Osteoblast (primary cell): ENCODE measurements around the gene OCA2. TPM values are rescaled to one million over a fixed set of nuclear protein-coding genes. Genes with fewer than 3 reads are reported as not detected.

Source experiments
- DNase-seq: peaks from one replicate; pipeline ENCODE4 v3.0.0; 2011; ENCODE audit warnings: low spot score, mixed read lengths; ENCODE audit not compliant: insufficient read length; ENCODE audit errors: missing footprints
- H2AFZ ChIP-seq: 2 replicates; pipeline ENCODE4 v1.6.0; 2011; ENCODE audit warnings: mild to moderate bottlenecking, low read length
- H3K27ac ChIP-seq: 2 replicates; pipeline ENCODE4 v1.5.1; 2011; ENCODE audit warnings: mild to moderate bottlenecking, low read depth, low read length, moderate library complexity
- H3K27me3 ChIP-seq: 2 replicates; pipeline ENCODE4 v1.6.0; 2012; ENCODE audit warnings: mild to moderate bottlenecking, control low read depth, inconsistent platforms, low read length, moderate library complexity; ENCODE audit not compliant: insufficient read depth
- H3K36me3 ChIP-seq: 2 replicates; pipeline ENCODE4 v1.5.1; 2011; ENCODE audit warnings: mild to moderate bottlenecking, low read length, control low read depth, moderate library complexity; ENCODE audit not compliant: insufficient read depth
- H3K4me1 ChIP-seq: 2 replicates; pipeline ENCODE4 v1.5.1; 2011; ENCODE audit warnings: mild to moderate bottlenecking, low read length, control low read depth, moderate library complexity; ENCODE audit not compliant: insufficient read depth
- H3K4me2 ChIP-seq: 2 replicates; pipeline ENCODE4 v1.6.0; 2011; ENCODE audit warnings: mild to moderate bottlenecking, low read length; ENCODE audit not compliant: insufficient read depth
- H3K4me3 ChIP-seq: fragments of 200-600 bp; sonication (generic); 3 replicates; pipeline ENCODE4 v1.5.1; 2012; ENCODE audit warnings: mild to moderate bottlenecking, low read length, inconsistent platforms; ENCODE audit not compliant: insufficient read depth
- H3K79me2 ChIP-seq: 2 replicates; pipeline ENCODE4 v1.6.0; 2012; ENCODE audit warnings: mild to moderate bottlenecking, low read length, control low read depth, inconsistent platforms; ENCODE audit not compliant: insufficient read depth
- H3K9me3 ChIP-seq: 2 replicates; pipeline ENCODE4 v1.5.1; 2011; ENCODE audit warnings: low read depth, low read length, control low read depth
- H4K20me1 ChIP-seq: 2 replicates; pipeline ENCODE4 v1.6.0; 2012; ENCODE audit warnings: mild to moderate bottlenecking, low read length, control low read depth; ENCODE audit not compliant: insufficient read depth
- CTCF ChIP-seq: IDR thresholded peaks from 2 replicates; pipeline ENCODE4 v1.5.1; 2011; ENCODE audit warnings: mild to moderate bottlenecking, low read depth, low read length, moderate library complexity; ENCODE audit errors: extremely low read depth
- total RNA-seq: library from RNA; depleted of rRNA; stranded (reverse); fragments of >200 nt; gene quantifications from 2 replicates; pipeline ENCODE4 v1.2.3, GENCODE V29; 2012

OCA2 gene
- total RNA-seq, 1 donor, result not detected

GRCh38 chr15:27861171-27861570, 237.9 kb downstream of the OCA2 start:
- Histone ChIP-seq H3K4me1 (no peaks in the 10 kb centered on the region), H3K9me3 (no peaks in the 10 kb centered on the region), H3K79me2 (no peaks in the 10 kb centered on the region), H3K36me3 (no peaks in the 10 kb centered on the region), H3K27me3 (no peaks in the 10 kb centered on the region), H2AFZ (no peak overlapping the region), H4K20me1 (no peaks in the 10 kb centered on the region), H3K27ac (no peak overlapping the region), H3K4me2 (no peak overlapping the region), H3K4me3 (no peak overlapping the region)
- TF ChIP-seq CTCF, result no peak
- no peak for DNase-seq

- Histone ChIP-seq H3K4me1 (no peaks in the 10 kb centered on the region), H3K4me3 (no peak overlapping the region), H3K4me2 (no peak overlapping the region), H4K20me1 (no peaks in the 10 kb centered on the region), H3K27ac (no peak overlapping the region), H3K9me3 (no peaks in the 10 kb centered on the region), H3K36me3 (no peaks in the 10 kb centered on the region), H3K79me2 (no peaks in the 10 kb centered on the region), H2AFZ (no peak overlapping the region), H3K27me3 (no peaks in the 10 kb centered on the region)
- DNase-seq, result no peak
- TF ChIP-seq CTCF, result no peak
Observed at GRCh38 chr15:27855137-27855536, 244.0 kb downstream of the OCA2 start.

GRCh38 chr15:27854601-27855000, 244.5 kb downstream of the OCA2 start:
- no peak for DNase-seq
- Histone ChIP-seq H3K36me3 (no peaks in the 10 kb centered on the region), H2AFZ (no peak overlapping the region), H3K27ac (no peak overlapping the region), H3K4me3 (no peak overlapping the region), H3K4me1 (no peaks in the 10 kb centered on the region), H3K79me2 (no peaks in the 10 kb centered on the region), H3K9me3 (no peaks in the 10 kb centered on the region), H4K20me1 (no peaks in the 10 kb centered on the region), H3K27me3 (no peaks in the 10 kb centered on the region), H3K4me2 (no peak overlapping the region)
- TF ChIP-seq CTCF, result no peak

- no peaks in the 10 kb centered on the region for H3K79me2 ChIP-seq
- H3K27me3 ChIP-seq, result no peaks in the 10 kb centered on the region
- H3K27ac ChIP-seq, result no peak overlapping the region
- no peak overlapping the region for H3K4me3 ChIP-seq
- H3K4me2 ChIP-seq, result no peak overlapping the region
- H2AFZ ChIP-seq, result no peak overlapping the region
- no peaks in the 10 kb centered on the region for H3K36me3 ChIP-seq
- no peaks in the 10 kb centered on the region for H3K4me1 ChIP-seq
- H4K20me1 ChIP-seq, result no peaks in the 10 kb centered on the region
- no peak for DNase-seq
- TF ChIP-seq CTCF, result no peak
- H3K9me3 ChIP-seq, result no peaks in the 10 kb centered on the region
Observed at GRCh38 chr15:27853624-27854455, 245.3 kb downstream of the OCA2 start.
